ENCODE data around the gene FAM161B. TPM values are rescaled to one million over a fixed set of nuclear protein-coding genes. Genes with fewer than 3 reads are reported as not detected.
"Not testable (repeated sequence)": the region's sequence is repeated elsewhere in the genome, so short reads cannot be mapped to it uniquely, and the experiment has no call there.

FAM161B gene
- polyA plus RNA-seq, 3 donors = 1.3 to 2.7 (median 2.0) TPM

DNA sequence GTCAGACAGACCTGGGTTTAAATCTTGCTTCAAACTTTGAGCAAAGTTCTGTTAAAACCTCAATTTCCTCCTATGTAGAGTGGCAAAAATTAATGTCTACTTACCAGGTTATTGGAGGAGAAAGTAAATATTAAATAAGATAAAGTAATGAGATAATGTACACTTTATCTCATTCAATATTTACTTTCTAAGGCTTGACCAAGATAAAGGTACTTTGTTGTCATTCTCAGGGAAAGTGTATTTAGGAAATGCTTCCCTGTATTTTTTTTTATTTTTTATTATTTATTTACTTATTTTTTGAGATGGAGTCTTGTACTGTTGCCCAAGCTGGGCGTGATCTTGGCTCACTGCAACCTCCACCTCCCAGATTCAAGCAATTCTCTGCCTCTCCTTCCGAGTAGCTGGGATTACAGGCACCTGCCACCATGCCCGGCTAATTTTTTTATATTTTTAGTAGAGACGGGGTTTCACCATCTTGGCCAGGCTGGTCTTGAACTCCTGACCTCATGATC lies 4.7 kb downstream of the FAM161B start:
- WGBS, 3 donors = 42 to 82% (median 72%) methylated on average over 4 of the region's 4 CpGs

DNA sequence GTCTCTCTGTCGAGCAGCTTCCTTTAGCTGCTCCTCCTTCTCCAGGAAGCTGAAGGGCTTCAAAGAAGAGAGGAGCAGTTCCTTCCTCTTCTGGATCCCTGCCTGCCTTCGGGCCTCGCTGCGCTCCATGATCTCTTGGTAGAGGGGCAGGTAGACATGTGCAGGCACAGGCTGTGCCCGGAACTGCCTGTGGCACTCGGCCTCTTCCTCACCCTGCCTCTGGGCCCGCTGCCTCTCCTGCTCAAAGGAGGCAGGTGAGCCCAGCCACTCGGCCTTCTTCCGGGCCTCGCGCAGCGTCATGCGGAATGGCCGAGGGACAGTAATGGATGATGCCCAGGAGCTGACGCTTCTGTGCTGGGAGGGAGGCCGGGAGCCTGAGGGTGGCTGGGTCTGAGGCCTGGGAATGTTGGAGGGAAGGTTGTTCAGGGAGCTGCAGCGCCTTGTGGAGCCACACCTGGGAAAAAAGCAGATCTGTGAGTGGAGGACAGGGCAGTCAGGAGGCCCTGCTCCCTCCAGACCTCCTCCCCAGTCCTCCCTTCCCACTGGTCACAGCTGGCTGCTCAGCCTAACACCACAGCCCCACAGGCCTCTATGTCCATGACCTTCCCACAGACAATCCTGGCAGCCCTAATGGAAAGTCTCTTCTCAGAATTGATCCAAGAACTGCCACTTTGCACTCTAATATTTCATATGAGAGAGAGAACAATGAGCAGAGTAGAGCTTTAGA lies 5.3 kb downstream of the FAM161B start:
- whole genome bisulfite sequencing, 3 donors = 70 to 84% (median 82%) methylated on average over 17 of the region's 17 CpGs

More for the DNA sequence above, 4.7 kb downstream of the FAM161B start:
- no peak overlapping the region for H3K27ac ChIP-seq (ENCODE audit: low read depth, low read length)

GRCh38 chr14:73943083-73943482 lies 6.8 kb downstream of the FAM161B start:
- no peak overlapping the region for H3K27ac ChIP-seq (ENCODE audit: low read depth, low read length)
- WGBS, 3 donors = 22 to 57% (median 27%) methylated on average over 4 of the region's 4 CpGs

More for the DNA sequence above, 5.3 kb downstream of the FAM161B start:
- no peak overlapping the region for H3K27ac ChIP-seq (ENCODE audit: low read depth, low read length)

DNA sequence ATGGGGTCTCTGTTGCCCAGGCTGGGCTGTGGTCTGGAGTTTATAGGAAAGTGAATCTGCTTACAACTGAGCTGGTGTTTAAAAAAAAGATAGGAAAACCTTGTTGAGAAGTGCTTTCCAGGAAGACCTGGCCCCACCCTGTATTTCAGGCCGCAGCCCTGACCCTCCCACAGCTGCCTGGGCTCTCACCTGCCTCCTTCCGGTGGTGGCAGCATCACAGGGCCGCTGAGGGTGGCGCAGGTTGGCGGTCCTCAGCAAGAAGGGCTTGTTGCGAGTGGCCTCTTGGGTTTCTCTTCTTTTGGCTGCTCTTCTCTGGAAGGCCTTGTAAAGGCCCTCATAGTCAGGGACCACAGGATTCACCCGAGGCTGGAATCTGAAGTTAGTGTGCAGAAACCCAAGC lies 7.7 kb downstream of the FAM161B start:
- WGBS, 3 donors = 82 to 97% (median 88%) methylated on average over 7 of the region's 7 CpGs
- H3K27ac ChIP-seq (ENCODE audit: low read depth, low read length) = no peak overlapping the region

DNA sequence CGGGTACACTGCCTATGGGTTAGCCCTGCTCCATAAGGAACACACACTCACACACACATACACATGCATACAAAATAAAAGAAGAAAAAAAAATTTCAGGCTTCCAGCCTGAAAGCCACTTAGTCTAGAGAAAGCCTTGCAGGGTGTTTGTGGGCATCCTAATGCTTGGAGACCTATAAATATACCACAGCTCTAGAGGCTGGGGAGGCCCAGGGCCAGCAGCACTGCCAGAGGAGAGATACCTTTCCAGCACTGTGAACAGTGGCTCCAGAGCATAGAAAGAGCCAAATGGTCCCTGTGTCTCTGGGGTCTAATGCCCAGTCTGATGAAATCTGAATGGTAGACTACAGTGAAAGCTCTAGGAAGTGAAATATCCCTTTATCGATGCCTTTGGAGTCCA lies 12.9 kb downstream of the FAM161B start:
- no peak overlapping the region for H3K27ac ChIP-seq (ENCODE audit: low read depth, low read length)
- 98 to 99% (median 98%) methylated on average over 2 of the region's 2 CpGs for WGBS, 3 donors

DNA sequence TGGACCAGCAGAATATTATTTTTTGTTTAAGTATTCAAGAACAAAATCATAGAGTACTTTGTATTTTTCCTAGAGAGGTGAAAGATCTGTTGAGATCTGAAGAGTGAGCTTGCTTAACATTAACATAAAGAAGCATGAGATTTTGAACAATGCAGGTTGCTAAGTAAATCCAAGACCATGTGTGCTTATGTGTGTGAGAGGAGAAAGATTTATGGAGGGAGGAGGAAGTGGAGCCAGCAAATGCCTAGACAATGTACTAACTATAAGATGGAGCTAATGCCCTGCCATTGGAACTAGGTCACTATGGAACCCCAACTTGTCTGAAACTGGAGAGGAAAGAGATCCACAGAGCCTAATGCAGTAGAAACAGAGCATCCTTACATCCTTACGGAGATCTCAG lies 13.3 kb downstream of the FAM161B start:
- H3K27ac ChIP-seq (ENCODE audit: low read depth, low read length) = no peak overlapping the region
- WGBS, 3 donors = 89 to 100% (median 100%) methylated on average over 1 of the region's 1 CpG

DNA sequence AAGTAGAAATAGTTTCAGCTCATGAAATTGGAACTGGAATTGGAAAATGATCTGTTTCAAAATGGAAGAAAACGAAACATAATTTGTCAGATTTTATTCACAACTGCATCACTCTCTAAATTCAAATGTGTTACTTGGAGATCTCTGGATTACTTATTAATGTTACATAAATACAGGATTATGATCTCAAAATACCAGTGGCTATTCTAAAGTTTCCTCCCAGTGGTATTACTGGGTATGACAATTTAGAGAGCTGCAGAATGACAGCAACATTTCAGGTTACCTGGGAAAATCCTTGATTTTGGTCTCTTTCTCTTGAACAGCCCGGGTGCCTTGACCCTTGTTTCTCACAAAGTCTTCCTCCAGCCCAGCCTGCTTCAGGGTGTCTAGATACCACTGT lies 14.2 kb downstream of the FAM161B start:
- no peak overlapping the region for H3K27ac ChIP-seq (ENCODE audit: low read depth, low read length)
- 55 to 87% (median 85%) methylated on average over 2 of the region's 2 CpGs for WGBS, 3 donors

GRCh38 chr14:73924337-73924736 lies 25.6 kb downstream of the FAM161B start:
- H3K27ac ChIP-seq (ENCODE audit: low read depth, low read length) = no peak overlapping the region
- 84 to 88% (median 86%) methylated on average over 5 of the region's 5 CpGs for WGBS, 3 donors

GRCh38 chr14:73919457-73919856 lies 30.4 kb downstream of the FAM161B start:
- 94 to 98% (median 97%) methylated on average over 2 of the region's 2 CpGs for WGBS, 3 donors
- H3K27ac ChIP-seq (ENCODE audit: low read depth, low read length) = not testable (repeated sequence)

GRCh38 chr14:73916324-73916723 lies 33.6 kb downstream of the FAM161B start:
- 86 to 92% (median 91%) methylated on average over 6 of the region's 6 CpGs for WGBS, 3 donors
- H3K27ac ChIP-seq (ENCODE audit: low read depth, low read length) = no peak overlapping the region

- WGBS, 3 donors = 55 to 83% (median 81%) methylated on average over 3 of the region's 3 CpGs
These were observed 36.6 kb downstream of the FAM161B start for GRCh38 chr14:73913256-73913655.

GRCh38 chr14:73909681-73910080 lies 40.2 kb downstream of the FAM161B start:
- 93 to 100% (median 94%) methylated on average over 1 of the region's 1 CpG for WGBS, 3 donors
- no peak overlapping the region for H3K27ac ChIP-seq (ENCODE audit: low read depth, low read length)

More at GRCh38 chr14:73913256-73913655, 36.6 kb downstream of the FAM161B start:
- no peak overlapping the region for H3K27ac ChIP-seq (ENCODE audit: low read depth, low read length)

- WGBS, 3 donors = 78 to 86% (median 81%) methylated on average over 3 of the region's 3 CpGs
- no peak overlapping the region for H3K27ac ChIP-seq (ENCODE audit: low read depth, low read length)
These were observed 46.9 kb downstream of the FAM161B start for GRCh38 chr14:73903028-73903427.

DNA sequence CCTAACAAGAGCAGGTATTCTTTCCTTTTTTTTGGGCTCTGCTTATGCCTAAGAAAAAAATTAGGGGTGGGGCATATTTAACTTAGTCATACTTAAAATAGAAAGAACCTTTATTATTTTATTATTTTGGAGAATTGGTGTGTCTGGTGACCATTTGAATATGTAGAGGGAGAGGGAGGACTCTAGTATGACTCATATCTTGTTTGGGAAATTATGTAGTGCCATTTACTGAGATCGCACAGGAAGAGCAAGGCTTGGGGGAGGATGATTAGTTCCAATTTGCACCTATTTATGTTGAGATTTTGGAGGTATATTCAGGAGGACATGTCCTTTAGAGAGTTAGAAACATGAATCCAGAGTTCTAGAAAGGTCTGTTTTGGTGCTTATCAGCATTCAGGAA lies 53.4 kb downstream of the FAM161B start:
- 76 to 94% (median 93%) methylated on average over 1 of the region's 1 CpG for WGBS, 3 donors
- no peak overlapping the region for H3K27ac ChIP-seq (ENCODE audit: low read depth, low read length)

DNA sequence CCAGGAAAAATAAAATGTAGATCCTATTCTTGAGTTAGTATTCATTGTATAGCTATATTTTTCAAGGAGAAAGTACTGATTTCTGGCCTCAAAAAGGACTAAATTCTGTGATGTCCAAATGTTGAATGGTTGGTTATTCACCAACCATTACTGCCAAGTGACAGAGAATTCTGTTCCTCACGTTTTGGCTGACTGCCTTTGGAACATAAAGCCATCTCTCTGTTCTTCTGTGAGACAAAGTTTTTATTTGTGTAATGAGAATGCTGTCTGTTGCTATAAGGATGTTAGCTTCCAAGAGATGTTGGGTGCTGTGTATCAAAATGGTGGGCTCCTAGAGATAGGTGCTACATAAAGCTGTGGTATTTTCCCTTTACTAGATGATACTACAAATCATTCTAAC lies 54.0 kb downstream of the FAM161B start:
- whole genome bisulfite sequencing, 3 donors = 58 to 76% (median 72%) methylated on average over 1 of the region's 1 CpG

GRCh38 chr14:73894180-73894687 lies 55.7 kb downstream of the FAM161B start:
- WGBS, 3 donors = 85 to 94% (median 86%) methylated on average over 6 of the region's 6 CpGs

More for the DNA sequence above, 54.0 kb downstream of the FAM161B start:
- no peak overlapping the region for H3K27ac ChIP-seq (ENCODE audit: low read depth, low read length)

GRCh38 chr14:73889376-73889775 lies 60.5 kb downstream of the FAM161B start:
- H3K27ac ChIP-seq (ENCODE audit: low read depth, low read length) = no peak overlapping the region
- 78 to 79% (median 78%) methylated on average over 5 of the region's 5 CpGs for WGBS, 3 donors

More at GRCh38 chr14:73894180-73894687, 55.7 kb downstream of the FAM161B start:
- not testable (repeated sequence) for H3K27ac ChIP-seq (ENCODE audit: low read depth, low read length)

DNA sequence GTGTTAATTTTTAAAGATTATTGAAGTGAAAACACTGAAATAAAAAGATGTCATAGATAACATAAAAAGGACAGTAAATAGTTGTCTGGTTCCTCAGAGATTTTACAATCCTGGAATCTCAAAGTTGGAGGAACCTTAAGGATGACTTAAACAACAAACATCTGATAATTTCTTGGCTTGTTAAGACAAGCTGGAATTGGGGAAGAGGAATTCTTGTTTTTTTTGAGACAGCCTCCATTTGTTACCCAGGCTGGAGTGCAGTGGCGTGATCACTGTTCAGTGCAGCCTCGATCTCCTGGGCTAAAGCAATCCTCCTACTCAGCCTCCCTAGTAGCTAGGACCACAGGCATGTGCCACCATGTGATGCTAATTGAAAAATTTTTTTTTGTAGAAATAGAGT lies 60.9 kb downstream of the FAM161B start:
- 74 to 93% (median 82%) methylated on average over 2 of the region's 2 CpGs for WGBS, 3 donors
- no peak overlapping the region for H3K27ac ChIP-seq (ENCODE audit: low read depth, low read length)

GRCh38 chr14:73888460-73888725 lies 61.5 kb downstream of the FAM161B start:
- no peak overlapping the region for H3K27ac ChIP-seq (ENCODE audit: low read depth, low read length)
- 22 to 40% (median 26%) methylated on average over 3 of the region's 3 CpGs for WGBS, 3 donors
